H9 (cell line): ENCODE measurements around the gene POMT2. TPM values are rescaled to one million over a fixed set of nuclear protein-coding genes. Genes with fewer than 3 reads are reported as not detected.

Experiments used
- DNase-seq: peaks from one replicate; pipeline ENCODE4 v3.0.0-alpha.2; 2017
- H2AFZ ChIP-seq: one replicate; pipeline ENCODE4 v1.6.1; 2013; ENCODE audit warnings: mild to moderate bottlenecking, low read length, control low read depth, moderate library complexity
- H2AK5ac ChIP-seq: 2 replicates; pipeline ENCODE4 v1.6.1; 2013; ENCODE audit warnings: low read length, control low read depth, mixed read lengths; ENCODE audit not compliant: insufficient read length
- H2BK120ac ChIP-seq: one replicate; pipeline ENCODE4 v1.6.1; 2013; ENCODE audit warnings: low read depth, mild to moderate bottlenecking, low read length, control low read depth, inconsistent platforms; ENCODE audit not compliant: poor library complexity, severe bottlenecking
- H2BK12ac ChIP-seq: 2 replicates; pipeline ENCODE4 v1.6.1; 2013; ENCODE audit warnings: low read length, control low read depth, mixed read lengths, low read depth; ENCODE audit not compliant: insufficient read length
- H2BK15ac ChIP-seq: 2 replicates; pipeline ENCODE4 v1.6.1; 2013; ENCODE audit warnings: low read depth, low read length, control low read depth
- H2BK20ac ChIP-seq: one replicate; pipeline ENCODE4 v1.6.1; 2013; ENCODE audit warnings: low read depth, mild to moderate bottlenecking, low read length, control low read depth, inconsistent platforms; ENCODE audit not compliant: poor library complexity, severe bottlenecking
- H2BK5ac ChIP-seq: 2 replicates; pipeline ENCODE4 v1.6.1; 2013; ENCODE audit warnings: low read length, control low read depth, mixed read lengths; ENCODE audit not compliant: insufficient read length
- H3K14ac ChIP-seq: 2 replicates; pipeline ENCODE4 v1.6.1; 2013; ENCODE audit warnings: low read length, control low read depth; ENCODE audit not compliant: insufficient read depth
- H3K18ac ChIP-seq: 2 replicates; pipeline ENCODE4 v1.6.1; 2013; ENCODE audit warnings: low read depth, mild to moderate bottlenecking, mixed read lengths, low read length, control low read depth; ENCODE audit not compliant: insufficient read length
- H3K23ac ChIP-seq: 2 replicates; pipeline ENCODE4 v1.6.1; 2013; ENCODE audit warnings: low read length, control low read depth, mixed read lengths, low read depth; ENCODE audit not compliant: insufficient read length
- H3K23me2 ChIP-seq: 2 replicates; pipeline ENCODE4 v1.6.1; 2013; ENCODE audit warnings: low read depth, mild to moderate bottlenecking, mixed read lengths, low read length, control low read depth; ENCODE audit not compliant: insufficient read length, poor library complexity, severe bottlenecking
- H3K27ac ChIP-seq: 2 replicates; pipeline ENCODE4 v1.5.1; 2013; ENCODE audit warnings: low read length, control low read depth, mixed read lengths, low read depth; ENCODE audit not compliant: insufficient read length
- H3K27me3 ChIP-seq: 2 replicates; pipeline ENCODE4 v1.6.1; 2013; ENCODE audit warnings: low read length, control low read depth, inconsistent platforms; ENCODE audit not compliant: insufficient read depth
- H3K4ac ChIP-seq: 2 replicates; pipeline ENCODE4 v1.6.1; 2013; ENCODE audit warnings: low read depth, mild to moderate bottlenecking, control low read depth, inconsistent platforms, low read length, moderate library complexity
- H3K4me1 ChIP-seq: 2 replicates; pipeline ENCODE4 v1.6.1; 2013; ENCODE audit warnings: low read length, control low read depth, inconsistent platforms; ENCODE audit not compliant: insufficient read depth
- H3K4me2 ChIP-seq: 2 replicates; pipeline ENCODE4 v1.6.1; 2013; ENCODE audit warnings: low read length, control low read depth, mixed read lengths; ENCODE audit not compliant: insufficient read length, insufficient read depth
- H3K56ac ChIP-seq: 2 replicates; pipeline ENCODE4 v1.6.1; 2013; ENCODE audit warnings: low read depth, mild to moderate bottlenecking, mixed read lengths, low read length, control low read depth; ENCODE audit not compliant: insufficient read length
- H3K79me1 ChIP-seq: 2 replicates; pipeline ENCODE4 v1.6.1; 2013; ENCODE audit warnings: low read depth, mild to moderate bottlenecking, moderate library complexity, low read length, control low read depth, inconsistent platforms; ENCODE audit not compliant: insufficient read depth, poor library complexity, severe bottlenecking
- H3K79me2 ChIP-seq: 2 replicates; pipeline ENCODE4 v1.6.1; 2013; ENCODE audit warnings: low read length, control low read depth, inconsistent platforms; ENCODE audit not compliant: insufficient read depth
- H3K9ac ChIP-seq: 2 replicates; pipeline ENCODE4 v1.6.1; 2013; ENCODE audit warnings: low read length, control low read depth, mixed read lengths; ENCODE audit not compliant: insufficient read length; ENCODE audit errors: extremely low read depth
- H3K9me3 ChIP-seq: one replicate; pipeline ENCODE4 v1.6.1; 2013; ENCODE audit warnings: low read depth, low read length, inconsistent platforms; ENCODE audit not compliant: control insufficient read depth
- H3T11ph ChIP-seq: one replicate; pipeline ENCODE4 v1.6.1; 2013; ENCODE audit warnings: mild to moderate bottlenecking, low read length, control low read depth, inconsistent platforms
- H4K20me1 ChIP-seq: one replicate; pipeline ENCODE4 v1.6.1; 2013; ENCODE audit not compliant: control insufficient read depth, insufficient read length, insufficient read depth
- H4K5ac ChIP-seq: 2 replicates; pipeline ENCODE4 v1.6.1; 2013; ENCODE audit warnings: low read depth, mild to moderate bottlenecking, mixed read lengths, low read length, control low read depth; ENCODE audit not compliant: insufficient read length
- H4K8ac ChIP-seq: replicated peaks from 2 replicates; pipeline ENCODE4 v1.6.1; 2013; ENCODE audit warnings: low read length, control low read depth, mixed read lengths, low read depth; ENCODE audit not compliant: insufficient read length
- H4K91ac ChIP-seq: 2 replicates; pipeline ENCODE4 v1.6.1; 2013; ENCODE audit warnings: low read depth, mild to moderate bottlenecking, moderate library complexity, mixed read lengths, low read length, control low read depth; ENCODE audit not compliant: insufficient read length
- H3K27ac Mint-ChIP-seq, 3 experiments: 2 replicates in 2 of 3; 3 replicates in 1 of 3; pipeline ENCODE4 v1.8.0; 2020 to 2021; ENCODE audit warnings: mixed read lengths in 3 of 3, mild to moderate bottlenecking in 1 of 3, moderate library complexity in 1 of 3
- H3K27me3 Mint-ChIP-seq: 2 replicates; pipeline ENCODE4 v1.8.0; 2021; ENCODE audit warnings: low read depth, mild to moderate bottlenecking, moderate library complexity, mixed read lengths
- H3K36me3 Mint-ChIP-seq, 3 experiments: 2 replicates in 2 of 3; 3 replicates in 1 of 3; pipeline ENCODE4 v1.8.0; 2020 to 2021; ENCODE audit warnings: low read depth in 3 of 3, mixed read lengths in 3 of 3; ENCODE audit not compliant: insufficient read depth in 1 of 3
- H3K4me1 Mint-ChIP-seq, 2 experiments: 2 replicates each; pipeline ENCODE4 v1.8.0; 2020; ENCODE audit warnings: mixed read lengths in 2 of 2
- H3K4me3 Mint-ChIP-seq, 2 experiments: 2 replicates in 1 of 2; 3 replicates in 1 of 2; pipeline ENCODE4 v1.8.0; 2020 to 2021; ENCODE audit warnings: mild to moderate bottlenecking in 2 of 2, mixed read lengths in 2 of 2, moderate library complexity in 1 of 2
- H3K9me3 Mint-ChIP-seq, 2 experiments: 2 replicates in 1 of 2; 3 replicates in 1 of 2; pipeline ENCODE4 v1.8.0; 2020; ENCODE audit warnings: mild to moderate bottlenecking in 2 of 2, mixed read lengths in 2 of 2, moderate library complexity in 1 of 2
- CTCF ChIP-seq: fragments of 200-600 bp; sonication (generic); conservative IDR thresholded peaks from 3 replicates; pipeline ENCODE4 v1.8.0; 2021; ENCODE audit warnings: antibody characterized with exemption, mild to moderate bottlenecking
- WGBS: extraction: QIAGEN DNeasy Blood & Tissue Kit; methylation state at CpG from one replicate; pipeline ENCODE4 v1.1.7; 2013; ENCODE audit warnings: missing lambda C conversion rate, low lambda C conversion rate, mixed read lengths; ENCODE audit not compliant: insufficient read length; ENCODE audit errors: extremely low coverage; 5-methylcytosine and 5-hydroxymethylcytosine counted together
- total RNA-seq: library from RNA; stranded (reverse); gene quantifications from 2 replicates; pipeline ENCODE4 v1.2.1, GENCODE V29; 2021

The POMT2 gene
- total RNA-seq, 1 experiment from 2014 or later = 25.2 TPM

- TF ChIP-seq CTCF = no peak
- no peak for DNase-seq
- no peak overlapping the region for H4K91ac ChIP-seq
- no peak overlapping the region for H3T11ph ChIP-seq
- no peak overlapping the region for H2BK5ac ChIP-seq
- no peaks in the 10 kb centered on the region for H3K79me1 ChIP-seq
- WGBS = no CpG with 5 or more reads among the region's 2 CpGs
- H4K5ac ChIP-seq = no peak overlapping the region
- peaks cover 21% of the 10 kb centered on the region; the same call in 1 of the 2 replicates for H3K4me1 ChIP-seq
- Mint-ChIP-seq H3K9me3 (no peaks in the 10 kb centered on the region), H3K4me1 (peaks cover 51 to 53% of the 10 kb centered on the region in 2 experiments), H3K4me3 (no peak overlapping the region), H3K36me3 (peaks cover 19 to 31% (median 23%) of the 10 kb centered on the region in 3 experiments), H3K27me3 (no peaks in the 10 kb centered on the region), H3K27ac (no peak overlapping the region)
- no peak overlapping the region for H3K9ac ChIP-seq
- no peak overlapping the region for H3K4me2 ChIP-seq
- H2BK20ac ChIP-seq = no peak overlapping the region
- no peak overlapping the region for H3K27ac ChIP-seq
- H3K79me2 ChIP-seq = no peaks in the 10 kb centered on the region
- H2BK12ac ChIP-seq = no peak overlapping the region
- H3K56ac ChIP-seq = no peak overlapping the region
- no peak overlapping the region for H3K4ac ChIP-seq
- no peak overlapping the region for H2AFZ ChIP-seq
- H3K27me3 ChIP-seq = no peaks in the 10 kb centered on the region
- no peak overlapping the region for H3K14ac ChIP-seq
- H3K23ac ChIP-seq = no peak overlapping the region
- H2BK15ac ChIP-seq = no peak overlapping the region
- H4K8ac ChIP-seq = no peak overlapping the region
- no peak overlapping the region for H3K18ac ChIP-seq
- no peaks in the 10 kb centered on the region for H4K20me1 ChIP-seq
- no peaks in the 10 kb centered on the region for H3K23me2 ChIP-seq
- no peaks in the 10 kb centered on the region for H3K9me3 ChIP-seq
- H2BK120ac ChIP-seq = no peak overlapping the region
- no peak overlapping the region for H2AK5ac ChIP-seq
Measured at GRCh38 chr14:77343662-77344061, 23.0 kb upstream of the POMT2 start.
